Activated CD8-positive, alpha-beta memory T cell treated with anti-CD3 and anti-CD28 coated beads, Interleukin-2, amount 10 ng/mL, durations not matched to agents 7 days and 5 days (primary cell): ENCODE measurements around the gene PIK3R3. TPM values are rescaled to one million over a fixed set of nuclear protein-coding genes. Genes with fewer than 3 reads are reported as not detected.

Source experiments
- ATAC-seq: fragments of 150-1000 bp; cut with Tn5 transposase; one replicate; pipeline ENCODE4 v1.10.0; 2021; ENCODE audit warnings: moderate library complexity
- CTCF ChIA-PET: fragments of 350-600 bp; sonication (Branson Sonifier 250); formaldehyde crosslinking; loops from one replicate; lab custom pipeline; 2021; ENCODE audit warnings: antibody characterized with exemption; lab: Charles Lee
- DNase-seq: peaks from one replicate; pipeline ENCODE4 v3.0.0-alpha.2; 2020
- H3K27ac Mint-ChIP-seq: one replicate; pipeline ENCODE4 v1.8.0; 2021; ENCODE audit warnings: mild to moderate bottlenecking, mixed read lengths
- H3K27me3 Mint-ChIP-seq: one replicate; pipeline ENCODE4 v1.8.0; 2021; ENCODE audit warnings: mixed read lengths
- H3K36me3 Mint-ChIP-seq: one replicate; pipeline ENCODE4 v1.8.0; 2021; ENCODE audit warnings: mild to moderate bottlenecking, mixed read lengths
- H3K4me1 Mint-ChIP-seq: one replicate; pipeline ENCODE4 v1.8.0; 2021; ENCODE audit warnings: mixed read lengths
- H3K4me3 Mint-ChIP-seq: one replicate; pipeline ENCODE4 v1.8.0; 2021; ENCODE audit warnings: mild to moderate bottlenecking, moderate library complexity, mixed read lengths
- H3K9me3 Mint-ChIP-seq: one replicate; pipeline ENCODE4 v1.8.0; 2022; ENCODE audit warnings: low read depth, mixed read lengths
- total RNA-seq, 2 experiments: library from RNA; stranded (reverse); gene quantifications; one replicate each; pipeline ENCODE4 v1.2.3, GENCODE V29; 2021

PIK3R3 gene
- total RNA-seq, 2 experiments from 2014 or later: 6.7 to 9.6 TPM

- CTCF ChIA-PET: no interaction called here
- H3K9me3 Mint-ChIP-seq: peaks cover 1% of the 10 kb centered on the region
- peaks cover 7% of the 10 kb centered on the region for H3K36me3 Mint-ChIP-seq
- no peak overlapping the region for H3K27ac Mint-ChIP-seq
- H3K27me3 Mint-ChIP-seq: no peaks in the 10 kb centered on the region
- ATAC-seq (no peak), DNase-seq (no peak)
- H3K4me1 Mint-ChIP-seq: no peaks in the 10 kb centered on the region
- H3K4me3 Mint-ChIP-seq: no peak overlapping the region
Measured at GRCh38 chr1:45994423-45994822, 138.0 kb downstream of the PIK3R3 start.

Other genes with a start within 250 kb of the PIK3R3 start
- not detected for gene TSPAN1, start 42.5 kb upstream of the PIK3R3 start, total RNA-seq
- not detected for gene P3R3URF, start 43.9 kb upstream of the PIK3R3 start, total RNA-seq
- gene POMGNT1, start 65.8 kb upstream of the PIK3R3 start, total RNA-seq: 10 to 100 TPM; 32.2 to 37.6 TPM
- not detected for gene LURAP1, start 70.7 kb upstream of the PIK3R3 start, total RNA-seq
- 10 to 100 TPM; 57.2 to 85.3 TPM for gene RAD54L, start 115.1 kb upstream of the PIK3R3 start, total RNA-seq
- gene LRRC41, start 171.0 kb upstream of the PIK3R3 start, total RNA-seq: 10 to 100 TPM; 33.4 to 44.7 TPM
- gene UQCRH, start 171.1 kb upstream of the PIK3R3 start, total RNA-seq: 100 to 1,000 TPM; 279 to 302 TPM
- 10 to 100 TPM; 20.6 to 26.7 TPM for gene NSUN4, start 208.2 kb upstream of the PIK3R3 start, total RNA-seq